HL-60 (cell line): Measurements from ENCODE around the gene BTG2.

Experiments used
- GABPA ChIP-seq: IDR thresholded peaks from 2 replicates; pipeline ENCODE4 v1.6.1; 2012; ENCODE audit warnings: low read depth
- POLR2AphosphoS5 ChIP-seq: IDR thresholded peaks from 2 replicates; pipeline ENCODE4 v1.6.1; 2012; ENCODE audit warnings: low read depth
- SPI1 ChIP-seq: IDR thresholded peaks from 2 replicates; pipeline ENCODE4 v1.6.1; 2012; ENCODE audit warnings: low read depth, mild to moderate bottlenecking, borderline replicate concordance
- TF ChIP-seq, protein P1 (sequence below): IDR thresholded peaks from one replicate; pipeline ENCODE4 v1.5.1; 2011; ENCODE audit warnings: low read length, control low read depth, inconsistent platforms; ENCODE audit not compliant: insufficient read depth
- TF ChIP-seq, protein P2 (sequence below): IDR thresholded peaks from 2 replicates; pipeline ENCODE4 v1.6.1; 2012; ENCODE audit warnings: low read depth; ENCODE audit not compliant: insufficient replicate concordance

DNA sequence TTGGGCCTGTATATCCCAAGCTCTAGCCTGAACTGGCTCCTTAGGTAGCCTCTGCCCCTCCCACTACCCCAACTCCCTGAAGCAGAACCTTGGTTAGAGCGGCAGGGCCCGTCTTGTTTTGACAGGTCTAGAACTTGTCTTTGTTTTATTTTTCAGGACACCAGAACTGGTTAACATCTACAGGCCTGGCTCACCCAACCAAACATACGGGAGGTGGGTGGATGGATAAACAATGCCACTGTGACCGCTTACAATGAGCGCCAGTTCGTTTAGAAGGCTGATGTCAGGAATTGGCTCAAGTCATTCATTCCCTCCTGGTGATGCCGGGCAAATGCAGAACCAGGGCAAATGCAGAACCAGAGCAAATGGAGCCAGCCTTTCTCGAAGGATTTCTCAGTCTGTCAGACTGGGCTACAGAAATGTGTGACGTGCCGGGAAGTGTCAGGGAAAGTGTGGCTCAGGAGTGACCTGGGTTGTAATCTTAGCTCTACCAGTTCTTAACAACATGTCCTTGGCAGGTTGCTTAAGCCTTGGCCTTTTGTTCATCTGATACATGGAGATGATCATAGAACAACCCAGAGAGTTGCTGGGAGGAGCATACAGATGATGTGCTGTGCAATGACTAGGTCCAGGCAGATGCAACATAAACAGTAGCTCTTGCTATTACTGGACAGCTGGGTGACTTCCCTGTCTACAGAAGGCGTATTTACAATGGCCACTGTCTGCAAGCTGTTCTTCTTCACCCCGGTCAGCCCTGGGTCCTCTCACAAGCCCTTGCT is 30.5 kb upstream of the BTG2 start:
- TF ChIP-seq, protein P1, sequence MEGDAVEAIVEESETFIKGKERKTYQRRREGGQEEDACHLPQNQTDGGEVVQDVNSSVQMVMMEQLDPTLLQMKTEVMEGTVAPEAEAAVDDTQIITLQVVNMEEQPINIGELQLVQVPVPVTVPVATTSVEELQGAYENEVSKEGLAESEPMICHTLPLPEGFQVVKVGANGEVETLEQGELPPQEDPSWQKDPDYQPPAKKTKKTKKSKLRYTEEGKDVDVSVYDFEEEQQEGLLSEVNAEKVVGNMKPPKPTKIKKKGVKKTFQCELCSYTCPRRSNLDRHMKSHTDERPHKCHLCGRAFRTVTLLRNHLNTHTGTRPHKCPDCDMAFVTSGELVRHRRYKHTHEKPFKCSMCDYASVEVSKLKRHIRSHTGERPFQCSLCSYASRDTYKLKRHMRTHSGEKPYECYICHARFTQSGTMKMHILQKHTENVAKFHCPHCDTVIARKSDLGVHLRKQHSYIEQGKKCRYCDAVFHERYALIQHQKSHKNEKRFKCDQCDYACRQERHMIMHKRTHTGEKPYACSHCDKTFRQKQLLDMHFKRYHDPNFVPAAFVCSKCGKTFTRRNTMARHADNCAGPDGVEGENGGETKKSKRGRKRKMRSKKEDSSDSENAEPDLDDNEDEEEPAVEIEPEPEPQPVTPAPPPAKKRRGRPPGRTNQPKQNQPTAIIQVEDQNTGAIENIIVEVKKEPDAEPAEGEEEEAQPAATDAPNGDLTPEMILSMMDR = no peak
- no peak for TF ChIP-seq SPI1
- TF ChIP-seq POLR2AphosphoS5 = no peak
- TF ChIP-seq GABPA = no peak
- TF ChIP-seq, protein P2, sequence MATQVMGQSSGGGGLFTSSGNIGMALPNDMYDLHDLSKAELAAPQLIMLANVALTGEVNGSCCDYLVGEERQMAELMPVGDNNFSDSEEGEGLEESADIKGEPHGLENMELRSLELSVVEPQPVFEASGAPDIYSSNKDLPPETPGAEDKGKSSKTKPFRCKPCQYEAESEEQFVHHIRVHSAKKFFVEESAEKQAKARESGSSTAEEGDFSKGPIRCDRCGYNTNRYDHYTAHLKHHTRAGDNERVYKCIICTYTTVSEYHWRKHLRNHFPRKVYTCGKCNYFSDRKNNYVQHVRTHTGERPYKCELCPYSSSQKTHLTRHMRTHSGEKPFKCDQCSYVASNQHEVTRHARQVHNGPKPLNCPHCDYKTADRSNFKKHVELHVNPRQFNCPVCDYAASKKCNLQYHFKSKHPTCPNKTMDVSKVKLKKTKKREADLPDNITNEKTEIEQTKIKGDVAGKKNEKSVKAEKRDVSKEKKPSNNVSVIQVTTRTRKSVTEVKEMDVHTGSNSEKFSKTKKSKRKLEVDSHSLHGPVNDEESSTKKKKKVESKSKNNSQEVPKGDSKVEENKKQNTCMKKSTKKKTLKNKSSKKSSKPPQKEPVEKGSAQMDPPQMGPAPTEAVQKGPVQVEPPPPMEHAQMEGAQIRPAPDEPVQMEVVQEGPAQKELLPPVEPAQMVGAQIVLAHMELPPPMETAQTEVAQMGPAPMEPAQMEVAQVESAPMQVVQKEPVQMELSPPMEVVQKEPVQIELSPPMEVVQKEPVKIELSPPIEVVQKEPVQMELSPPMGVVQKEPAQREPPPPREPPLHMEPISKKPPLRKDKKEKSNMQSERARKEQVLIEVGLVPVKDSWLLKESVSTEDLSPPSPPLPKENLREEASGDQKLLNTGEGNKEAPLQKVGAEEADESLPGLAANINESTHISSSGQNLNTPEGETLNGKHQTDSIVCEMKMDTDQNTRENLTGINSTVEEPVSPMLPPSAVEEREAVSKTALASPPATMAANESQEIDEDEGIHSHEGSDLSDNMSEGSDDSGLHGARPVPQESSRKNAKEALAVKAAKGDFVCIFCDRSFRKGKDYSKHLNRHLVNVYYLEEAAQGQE = no peak
